Measurements from ENCODE around the gene TEKT1. TPM values are rescaled to one million over a fixed set of nuclear protein-coding genes. Genes with fewer than 3 reads are reported as not detected.
"Not testable (repeated sequence)": the region's sequence is repeated elsewhere in the genome, so short reads cannot be mapped to it uniquely, and the experiment has no call there.

TEKT1 gene
- total and polyA plus RNA-seq, 9 of the 15 experiments (the other 6 are each of a cell fraction or from before 2014, with no cell fraction given) = 0.06 TPM; not detected in 8

- H3K9ac ChIP-seq (ENCODE audit: insufficient read depth in 1 of 2, low read depth in 2 of 2, low read length in 2 of 2); intact Hi-C loops (cut with micrococcal nuclease); H3K27me3 ChIP-seq (ENCODE audit: control insufficient read depth in 2 of 2, insufficient read depth in 2 of 2, low read length in 2 of 2); H3K27ac ChIP-seq (ENCODE audit: extremely low read depth, low read depth, low read length); FAIRE-seq; BruUV-seq (replicated peaks); H3K36me3 ChIP-seq (ENCODE audit: control insufficient read depth, insufficient read depth, low read length); H4K20me1 ChIP-seq (replicated peaks; ENCODE audit: control insufficient read depth, insufficient read depth, low read length); H3K4me3 ChIP-seq; H3K4me1 ChIP-seq (replicated peaks in 1 of 2; ENCODE audit: control insufficient read depth in 2 of 2, insufficient read depth in 2 of 2, low read length in 2 of 2); H2AFZ ChIP-seq (ENCODE audit: low read depth, low read length); H3K9me3 ChIP-seq (replicated peaks; ENCODE audit: control insufficient read depth, insufficient read depth, low read depth, low read length); POLR2A ChIA-PET; H3K9me1 ChIP-seq (ENCODE audit: control insufficient read depth, insufficient read depth, low read length); CTCF ChIA-PET (ENCODE audit: low intra/inter-chr PET ratio); DNase-seq (ENCODE audit: extremely low read depth in 1 of 4, low spot score in 3 of 4); H3K4me2 ChIP-seq (ENCODE audit: insufficient read depth, low read length); H3K79me2 ChIP-seq (ENCODE audit: control insufficient read depth, insufficient read depth, low read length); ATAC-seq; TF ChIP-seq FOXM1 (CRISPR knock-in tag; IDR thresholded peaks at IDR 0.05; ENCODE audit: low read depth); MYBL2 (CRISPR knock-in tag; IDR thresholded peaks at IDR 0.05; ENCODE audit: borderline replicate concordance): not testable (repeated sequence)
- 2% methylated on average over 6 of the region's 6 CpGs for WGBS (ENCODE audit: insufficient coverage, low coverage, missing lambda C conversion rate)
- peak; percentile 49; the same call in 1 of the 2 replicates for TF ChIP-seq PKNOX1 (IDR thresholded peaks at IDR 0.05)
- peak; percentile 47; the same call in 1 of the 2 replicates for TF ChIP-seq EP300 (IDR thresholded peaks at IDR 0.05; ENCODE audit: low read length)
- peak in 1 of 2 experiments; percentile 86 for TF ChIP-seq AFF1 (IDR thresholded peaks at IDR 0.05; ENCODE audit: low read depth in 1 of 2, partially characterized antibody in 2 of 2)
- TF ChIP-seq FOXM1 (IDR thresholded peaks at IDR 0.05; ENCODE audit: low read depth) = peak; percentile 51; the same call in 1 of the 2 replicates
- peak; percentile 43 for TF ChIP-seq NFE2 (IDR thresholded peaks at IDR 0.05; ENCODE audit: low read depth)
- peak; percentile 39; the same call in 1 of the 2 replicates for TF ChIP-seq ESRRA (IDR thresholded peaks at IDR 0.05; ENCODE audit: borderline replicate concordance, low read depth)
- peak; percentile 46; the same call in 1 of the 2 replicates for TF ChIP-seq MYBL2 (IDR thresholded peaks at IDR 0.05; ENCODE audit: low read depth)
- in situ Hi-C loops (cut with MboI) = loop anchor here (5.0 kb wide), 1 partner anchor 66 kb away; no protein-coding TSS in a partner anchor
Observed at GRCh38 chr17:6846138-6846537, 14.6 kb upstream of the TEKT1 start.

GRCh38 chr17:6844406-6844805 is 12.9 kb upstream of the TEKT1 start:
- 33% methylated on average over 4 of the region's 4 CpGs for WGBS (ENCODE audit: insufficient coverage, low coverage, missing lambda C conversion rate)
- intact Hi-C loops (cut with micrococcal nuclease) = loop anchor here (5.0 kb wide), 1 partner anchor 177 kb away; no protein-coding TSS in a partner anchor

More at GRCh38 chr17:6844406-6844805, 12.9 kb upstream of the TEKT1 start:
- DNase-seq (ENCODE audit: extremely low read depth in 1 of 4, low spot score in 3 of 4); H3K36me3 ChIP-seq (ENCODE audit: control insufficient read depth, insufficient read depth, low read length); H3K4me1 ChIP-seq (replicated peaks in 1 of 2; ENCODE audit: control insufficient read depth in 2 of 2, insufficient read depth in 2 of 2, low read length in 2 of 2); H3K4me3 ChIP-seq; H3K79me2 ChIP-seq (ENCODE audit: control insufficient read depth, insufficient read depth, low read length); H3K9ac ChIP-seq (ENCODE audit: insufficient read depth in 1 of 2, low read depth in 2 of 2, low read length in 2 of 2); H3K27me3 ChIP-seq (ENCODE audit: control insufficient read depth in 2 of 2, insufficient read depth in 2 of 2, low read length in 2 of 2); H3K9me3 ChIP-seq (replicated peaks; ENCODE audit: control insufficient read depth, insufficient read depth, low read depth, low read length); BruUV-seq (replicated peaks); H4K20me1 ChIP-seq (replicated peaks; ENCODE audit: control insufficient read depth, insufficient read depth, low read length); H3K4me2 ChIP-seq (ENCODE audit: insufficient read depth, low read length); ATAC-seq; FAIRE-seq; H2AFZ ChIP-seq (ENCODE audit: low read depth, low read length); H3K27ac ChIP-seq (ENCODE audit: extremely low read depth, low read depth, low read length); H3K9me1 ChIP-seq (ENCODE audit: control insufficient read depth, insufficient read depth, low read length): not testable (repeated sequence)
- POLR2A ChIA-PET = interaction anchor here (0.9 to 1.5 kb wide), 2 partner anchors 9 to 160 kb away, joined by 3 to 5 read pairs; no protein-coding TSS in a partner anchor
- CTCF ChIA-PET (ENCODE audit: low intra/inter-chr PET ratio) = interaction anchor here (2.1 kb wide), 1 partner anchor 160 kb away, joined by 7 read pairs; no protein-coding TSS in a partner anchor
- in situ Hi-C loops (cut with MboI) = loop anchor here (5.0 kb wide), 1 partner anchor 168 kb away; the partner anchor contains the start of gene RNASEK
